HPDE6-E6E7 (cell line): ENCODE measurements around the gene IGFBP7.

Source experiments
- DNase-seq: peaks from one replicate; pipeline ENCODE4 v3.0.0; 2011; ENCODE audit warnings: missing footprints; ENCODE audit errors: extremely low spot score

Gene IGFBP7

GRCh38 chr4:57098415-57098814, 11.8 kb downstream of the IGFBP7 start:
- DNase-seq = no peak

GRCh38 chr4:57097711-57098110, 12.5 kb downstream of the IGFBP7 start:
- DNase-seq = no peak

- no peak for DNase-seq
These were observed 14.2 kb downstream of the IGFBP7 start for GRCh38 chr4:57095956-57096355.

DNA sequence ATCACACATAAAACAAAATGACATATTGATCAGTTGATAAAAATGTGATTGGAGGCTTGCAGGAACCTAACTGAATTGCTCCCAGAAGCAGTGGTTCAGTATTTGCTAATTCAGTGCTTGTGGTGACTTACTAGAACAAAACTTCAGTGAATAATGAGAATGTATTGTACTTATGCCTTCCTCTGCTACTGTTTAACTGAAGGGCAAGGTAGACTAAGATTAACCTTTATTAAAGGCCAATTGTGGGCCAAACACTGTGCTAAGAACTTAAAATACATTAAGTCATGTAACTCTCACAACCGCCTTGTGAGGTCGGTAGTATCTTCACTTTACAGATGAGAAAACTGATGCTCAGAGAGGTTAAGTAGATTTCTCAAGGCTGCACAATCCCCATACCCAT, 14.9 kb downstream of the IGFBP7 start:
- no peak for DNase-seq

DNA sequence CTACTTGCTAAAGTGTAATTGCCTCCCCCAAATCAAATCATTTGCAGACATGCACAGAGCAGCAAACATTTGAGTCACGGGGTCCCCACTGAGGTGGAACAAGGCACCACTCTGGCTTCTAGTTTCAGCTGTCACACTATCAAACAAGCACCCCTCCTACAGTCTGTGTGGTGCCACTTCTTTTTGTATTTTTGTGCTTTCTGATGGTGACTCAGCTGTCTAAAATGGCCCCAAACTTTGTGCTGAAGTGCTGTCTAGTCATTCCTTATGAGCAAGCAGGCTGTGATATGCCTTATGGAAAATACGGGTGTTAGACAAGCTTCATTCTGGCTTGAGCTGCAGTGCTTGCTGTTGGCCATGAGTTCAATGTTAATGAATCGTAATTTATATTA, 15.4 kb downstream of the IGFBP7 start:
- DNase-seq = no peak

DNA sequence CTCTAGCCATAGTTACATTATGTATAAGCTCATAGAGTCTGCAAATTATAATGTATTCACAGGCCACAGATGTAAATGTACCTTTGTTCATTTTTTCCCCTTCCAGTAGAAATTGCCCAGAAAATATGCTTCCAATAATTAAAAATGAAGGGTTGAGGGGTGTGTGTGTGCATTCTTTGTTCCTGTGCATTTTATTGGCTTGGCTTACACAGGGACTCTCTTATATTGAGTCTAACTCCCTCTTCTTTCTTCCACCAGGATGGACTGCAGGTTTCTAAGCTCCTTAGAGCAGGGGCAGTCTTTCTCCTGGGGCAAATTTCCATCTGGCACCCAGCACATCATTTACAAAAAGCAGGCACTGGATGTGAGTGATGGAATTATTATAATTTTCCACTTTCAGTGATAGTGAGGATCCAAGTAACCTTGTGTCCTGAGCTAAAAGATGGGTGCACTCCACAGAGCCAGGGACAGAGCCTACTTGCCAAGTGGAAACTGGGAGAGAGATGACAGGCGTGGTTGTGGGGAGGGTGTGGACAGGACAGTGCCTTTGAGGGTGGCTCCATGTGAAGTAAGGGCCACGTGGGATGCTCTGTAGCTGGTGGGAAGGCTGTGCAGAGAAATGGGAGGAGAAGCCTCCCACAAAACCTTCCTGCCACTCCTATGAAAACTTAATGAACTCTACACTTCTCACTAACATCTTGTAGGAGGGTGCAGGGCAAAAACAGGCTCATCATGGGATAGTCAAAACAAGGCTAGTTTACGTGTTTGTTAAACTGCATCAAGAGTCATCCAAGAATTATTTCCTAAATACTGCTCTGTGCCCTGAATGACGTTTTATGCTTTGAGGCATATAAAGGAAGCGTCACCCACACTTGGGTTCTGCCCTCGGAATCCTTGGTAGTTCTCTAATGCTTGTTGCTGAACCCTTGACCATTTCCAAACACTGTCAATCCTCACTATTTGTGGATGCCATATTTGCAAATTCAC, 16.0 kb downstream of the IGFBP7 start:
- DNase-seq = no peak

- DNase-seq = no peak
These were observed 18.5 kb downstream of the IGFBP7 start for GRCh38 chr4:57091657-57092162.

- no peak for DNase-seq
These were observed 20.1 kb downstream of the IGFBP7 start for GRCh38 chr4:57090079-57090478.

DNA sequence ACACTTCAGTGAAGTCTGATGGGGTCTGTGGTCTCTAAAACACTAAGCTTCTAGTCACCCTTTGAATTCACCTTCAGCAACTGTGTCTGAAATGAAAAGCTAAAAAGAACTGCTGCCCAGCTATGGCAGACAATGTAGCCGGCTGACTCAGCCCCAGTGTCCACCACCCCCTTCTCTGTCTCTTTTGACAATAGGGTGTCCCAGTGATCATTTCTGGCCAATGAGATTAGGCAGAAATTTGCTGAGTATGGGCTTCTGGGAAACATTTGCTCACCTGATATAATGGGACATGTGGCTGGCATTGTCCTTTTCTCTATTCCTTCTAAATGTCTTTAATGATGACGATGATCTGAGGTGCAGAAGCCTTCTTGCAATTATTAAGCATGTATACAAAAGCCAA, 20.6 kb downstream of the IGFBP7 start:
- no peak for DNase-seq

DNA sequence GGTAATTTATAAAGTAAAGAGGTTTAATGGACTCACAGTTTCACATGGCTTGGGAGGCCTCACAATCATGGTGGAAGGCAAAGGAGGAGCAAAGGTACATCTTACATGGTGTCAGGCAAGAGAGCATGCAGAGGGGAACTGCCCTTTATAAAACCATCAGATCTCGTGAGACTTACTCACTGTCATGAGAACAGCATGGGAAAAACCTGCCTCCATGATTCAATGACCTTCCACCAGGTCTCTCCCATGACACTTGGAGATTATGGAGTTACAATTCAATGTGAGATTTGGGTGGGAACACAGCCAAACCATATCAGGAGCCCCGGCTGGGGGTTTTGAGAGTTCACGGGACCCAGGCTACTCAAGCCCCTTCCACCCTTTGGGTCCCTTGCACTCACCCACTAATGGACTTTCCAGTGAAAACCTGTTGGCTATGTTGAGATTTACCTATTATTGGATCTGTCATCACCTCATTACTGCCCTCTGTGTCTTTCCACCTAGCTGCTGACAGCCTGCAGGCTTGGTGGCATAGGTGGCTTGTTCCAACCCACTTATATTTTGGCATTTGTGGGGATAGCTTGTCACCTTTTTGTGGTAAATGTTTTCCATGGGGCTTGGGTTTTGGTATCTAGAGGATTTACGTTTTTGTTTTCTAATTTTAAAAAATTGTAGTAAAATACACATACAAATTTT, 24.0 kb downstream of the IGFBP7 start:
- no peak for DNase-seq

DNA sequence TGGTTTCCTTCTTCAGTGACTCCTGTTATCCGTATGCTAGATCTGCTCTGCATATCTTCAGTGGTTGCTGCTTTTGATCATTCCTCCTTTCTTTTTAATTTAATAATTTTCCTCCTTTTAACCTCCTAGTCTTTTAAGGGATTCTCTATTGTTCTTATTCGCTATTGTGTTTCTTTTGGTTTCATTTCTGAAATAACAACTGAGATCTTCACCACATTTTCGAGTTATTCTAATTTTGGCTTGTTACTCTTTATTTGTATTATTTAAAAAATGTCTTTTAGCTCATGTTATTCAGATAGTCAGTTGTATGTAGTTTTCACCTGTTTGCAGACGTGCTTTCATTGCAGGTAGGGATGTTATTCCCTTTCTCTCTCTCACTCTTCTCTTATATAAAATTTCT, 24.9 kb downstream of the IGFBP7 start:
- no peak for DNase-seq

- no peak for DNase-seq
These were observed 25.8 kb downstream of the IGFBP7 start for GRCh38 chr4:57084360-57084759.

DNA sequence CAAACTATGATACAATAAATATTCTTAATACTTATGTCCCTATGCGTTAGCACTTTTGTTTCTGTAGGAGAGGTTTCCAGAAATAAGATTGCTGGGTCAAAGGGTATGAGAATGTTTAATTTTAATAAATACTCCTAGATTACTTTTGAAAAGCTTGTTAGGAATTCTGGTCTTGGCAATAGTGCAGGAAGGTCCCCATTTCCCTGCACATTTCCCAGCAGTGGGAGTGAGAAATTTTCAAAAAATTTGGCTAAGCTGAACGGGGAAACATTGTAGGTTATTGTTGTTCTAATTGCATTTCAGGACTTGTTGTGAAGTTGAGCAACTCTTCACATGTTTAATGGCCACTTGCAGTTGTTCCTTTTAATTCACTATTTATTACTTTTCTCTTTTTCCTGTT, 27.1 kb downstream of the IGFBP7 start:
- no peak for DNase-seq

GRCh38 chr4:57081651-57082621, 28.2 kb downstream of the IGFBP7 start:
- DNase-seq = no peak

- DNase-seq = peak; percentile 87
These were observed 29.2 kb downstream of the IGFBP7 start for GRCh38 chr4:57080781-57081650.

DNA sequence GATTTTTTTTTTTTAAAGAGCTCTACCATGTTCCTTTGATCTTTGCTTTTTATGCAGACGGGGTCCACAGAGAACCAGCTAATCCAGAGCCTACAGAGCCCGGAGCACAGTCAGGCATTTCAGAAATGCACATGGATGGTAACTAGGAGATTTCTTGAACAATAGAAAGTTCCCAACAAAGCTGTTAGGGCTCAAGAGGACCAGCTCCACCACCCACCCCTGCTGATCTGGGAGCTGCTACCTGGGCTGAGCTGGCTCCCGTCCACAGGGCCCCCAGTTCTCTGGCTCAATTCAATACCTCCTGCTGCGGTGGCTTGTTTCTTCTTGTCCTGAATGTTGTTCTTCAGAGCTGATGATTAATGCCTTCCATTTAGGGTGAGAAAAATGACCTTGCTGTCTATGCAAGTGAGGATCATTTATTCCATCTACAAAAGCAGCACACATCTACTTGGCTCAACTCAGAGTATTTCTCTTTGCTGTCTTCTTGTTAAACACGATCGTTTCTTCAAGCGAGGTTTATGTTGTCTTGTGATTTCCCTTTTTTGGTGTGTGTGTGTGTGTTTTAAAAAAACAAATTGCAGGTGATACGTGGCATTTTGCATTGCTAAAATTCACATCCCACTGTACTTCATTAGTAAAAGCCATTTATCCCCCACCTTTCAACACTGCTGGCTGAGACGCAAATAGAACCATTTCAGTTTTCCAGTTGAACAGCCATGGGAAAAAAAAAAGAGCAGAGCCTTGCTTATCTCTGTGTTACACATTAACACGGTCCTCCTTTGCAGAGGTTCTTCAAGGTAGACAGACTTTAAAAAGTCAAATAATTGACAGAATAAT, 31.3 kb downstream of the IGFBP7 start:
- peak; percentile 73 for DNase-seq

DNA sequence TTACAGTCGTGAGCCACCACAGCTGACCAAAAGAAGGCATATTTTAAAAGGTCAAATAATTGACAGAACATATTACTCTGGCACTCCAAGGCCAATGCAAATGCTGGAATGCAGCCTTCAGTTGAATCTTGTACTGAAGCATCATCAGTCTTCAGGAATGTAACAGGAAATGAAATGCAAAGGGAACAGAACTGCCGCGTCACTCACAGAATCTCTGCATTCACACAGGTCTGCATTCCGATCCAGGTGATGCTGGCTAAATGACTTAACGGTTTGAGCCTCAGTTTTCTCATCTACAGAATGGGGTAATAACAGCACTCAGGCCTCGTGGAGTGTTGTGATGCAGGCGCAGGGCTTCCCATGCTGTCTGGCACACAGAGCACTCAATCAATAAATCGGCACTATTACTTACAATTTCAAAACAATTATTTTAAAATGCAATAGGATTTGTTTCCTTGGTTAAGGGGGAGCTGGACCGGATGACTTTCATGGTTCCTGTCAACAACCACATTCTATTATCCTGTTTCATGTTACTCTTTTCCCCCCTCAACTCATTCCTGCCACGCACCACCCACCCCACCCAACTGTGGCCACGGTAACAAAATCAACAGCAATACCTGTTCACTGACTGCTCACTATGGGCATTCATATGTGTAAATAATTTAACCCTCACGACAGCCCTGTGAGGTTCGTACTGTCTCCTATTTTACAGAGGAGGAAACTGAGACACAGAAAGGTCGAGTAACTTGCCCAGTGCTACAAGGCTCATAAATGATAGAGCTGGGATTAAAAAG, 32.4 kb downstream of the IGFBP7 start:
- DNase-seq = peak; percentile 68

GRCh38 chr4:57076646-57077045, 33.5 kb downstream of the IGFBP7 start:
- no peak for DNase-seq

- no peak for DNase-seq
These were observed 34.8 kb downstream of the IGFBP7 start for GRCh38 chr4:57075367-57075766.
